Neural cell (in vitro differentiated cells): Measurements from ENCODE around the gene VPS39. TPM values are rescaled to one million over a fixed set of nuclear protein-coding genes. Genes with fewer than 3 reads are reported as not detected.

Experiments
- H2AFZ ChIP-seq: fragments of 200-600, 300-800 bp; sonication (generic), shearing (Covaris generic); 2 replicates; pipeline ENCODE4 v1.6.0; 2014; ENCODE audit warnings: low read depth, mild to moderate bottlenecking, antibody characterized with exemption, low read length, moderate library complexity
- H3F3A ChIP-seq: fragments of 200-600 bp; shearing (Covaris generic); 2 replicates; pipeline ENCODE4 v1.6.1; 2016; ENCODE audit warnings: mild to moderate bottlenecking, moderate library complexity, mixed read lengths, antibody characterized with exemption, low read length; ENCODE audit not compliant: insufficient read depth, poor library complexity, severe bottlenecking
- H3K27ac ChIP-seq: fragments of 200-600, 300-800 bp; sonication (generic), shearing (Covaris generic); 2 replicates; pipeline ENCODE4 v1.5.1; 2014; ENCODE audit warnings: mild to moderate bottlenecking, low read length, moderate library complexity
- H3K27me3 ChIP-seq: fragments of 300-800, 200-600 bp; sonication (generic), shearing (Covaris generic); 2 replicates; pipeline ENCODE4 v1.6.0; 2014; ENCODE audit warnings: mild to moderate bottlenecking, low read depth, low read length, moderate library complexity; ENCODE audit not compliant: insufficient read depth
- H3K36me3 ChIP-seq: fragments of 300-800, 200-600 bp; sonication (generic), shearing (Covaris generic); 2 replicates; pipeline ENCODE4 v1.5.1; 2014; ENCODE audit warnings: mild to moderate bottlenecking, antibody characterized with exemption, low read length, moderate library complexity; ENCODE audit not compliant: insufficient read depth
- H3K4me2 ChIP-seq: fragments of 300-800, 200-600 bp; sonication (generic), shearing (Covaris generic); 2 replicates; pipeline ENCODE4 v1.6.0; 2014; ENCODE audit warnings: mild to moderate bottlenecking, low read length
- H3K4me3 ChIP-seq: fragments of 300-800, 200-600 bp; sonication (generic), shearing (Covaris generic); 2 replicates; pipeline ENCODE4 v1.5.1; 2014; ENCODE audit warnings: mild to moderate bottlenecking, low read length, moderate library complexity
- H3K79me2 ChIP-seq: fragments of 200-600 bp; shearing (Covaris generic); replicated peaks from 2 replicates; pipeline ENCODE4 v1.6.0; 2014; ENCODE audit warnings: mild to moderate bottlenecking, low read length, moderate library complexity; ENCODE audit not compliant: insufficient read depth
- H3K9ac ChIP-seq: fragments of 300-800, 200-600 bp; sonication (generic), shearing (Covaris generic); 2 replicates; pipeline ENCODE4 v1.6.1; 2016; ENCODE audit warnings: mild to moderate bottlenecking, low read length, mixed read lengths
- H3K9me2 ChIP-seq: fragments of 200-600 bp; shearing (Covaris generic); 2 replicates; pipeline ENCODE4 v1.6.1; 2016; ENCODE audit warnings: mild to moderate bottlenecking, low read length, mixed read lengths; ENCODE audit not compliant: insufficient read depth
- H3K9me3 ChIP-seq: fragments of 200-600, 300-800 bp; sonication (generic), shearing (Covaris generic); 2 replicates; pipeline ENCODE4 v1.6.1; 2016; ENCODE audit warnings: mild to moderate bottlenecking, mixed run types, low read length, moderate library complexity, mixed read lengths
- H4K20me1 ChIP-seq: fragments of 200-600 bp; shearing (Covaris generic); 2 replicates; pipeline ENCODE4 v1.6.1; 2016; ENCODE audit warnings: mild to moderate bottlenecking, mixed run types; ENCODE audit not compliant: insufficient read depth
- EP300 ChIP-seq: fragments of 450-650 bp; conservative IDR thresholded peaks from 2 replicates; pipeline ENCODE4 v1.6.1; 2014; ENCODE audit warnings: antibody characterized with exemption, mild to moderate bottlenecking, moderate library complexity; ENCODE audit not compliant: poor library complexity, severe bottlenecking
- EZH2 ChIP-seq: fragments of 200-600, 300-800 bp; shearing (Covaris generic), sonication (generic); IDR thresholded peaks from 2 replicates; pipeline ENCODE4 v1.6.1; 2014; ENCODE audit warnings: antibody characterized with exemption, low read length, borderline replicate concordance, mild to moderate bottlenecking; ENCODE audit not compliant: insufficient read depth, poor library complexity, severe bottlenecking
- MXI1 ChIP-seq: fragments of 450-650 bp; conservative IDR thresholded peaks from 2 replicates; pipeline ENCODE4 v1.6.1; 2014; ENCODE audit warnings: antibody characterized with exemption, mild to moderate bottlenecking; ENCODE audit not compliant: poor library complexity, severe bottlenecking
- POLR2AphosphoS5 ChIP-seq: IDR thresholded peaks from 2 replicates; pipeline ENCODE4 v1.6.1; 2012
- RAD21 ChIP-seq: fragments of 450-650 bp; conservative IDR thresholded peaks from 2 replicates; pipeline ENCODE4 v1.6.1; 2014; ENCODE audit warnings: antibody characterized with exemption, mild to moderate bottlenecking, moderate library complexity
- SMC3 ChIP-seq: fragments of 450-650 bp; conservative IDR thresholded peaks from 2 replicates; pipeline ENCODE4 v1.6.1; 2014; ENCODE audit warnings: antibody characterized with exemption, mild to moderate bottlenecking, moderate library complexity; ENCODE audit not compliant: poor library complexity
- TAF1 ChIP-seq: IDR thresholded peaks from 2 replicates; pipeline ENCODE4 v1.6.1; 2012; ENCODE audit warnings: low read depth
- polyA plus RNA-seq: library from polyadenylated mRNA; depleted of rRNA; stranded (reverse); fragments of >200 nt; gene quantifications from 2 replicates; pipeline ENCODE4 v1.2.3, GENCODE V29; 2014
- TF ChIP-seq, protein P1 (sequence below): fragments of 450-650 bp; IDR thresholded peaks from 2 replicates; pipeline ENCODE4 v1.5.1; 2014; ENCODE audit warnings: antibody characterized with exemption, mild to moderate bottlenecking, moderate library complexity; ENCODE audit not compliant: poor library complexity, severe bottlenecking
- TF ChIP-seq, protein P2 (sequence below): IDR thresholded peaks from 2 replicates; pipeline ENCODE4 v1.6.1; 2012; ENCODE audit warnings: borderline replicate concordance

The VPS39 gene
- polyA plus RNA-seq, 1 donor from 2014 or later = 59.9 TPM

DNA sequence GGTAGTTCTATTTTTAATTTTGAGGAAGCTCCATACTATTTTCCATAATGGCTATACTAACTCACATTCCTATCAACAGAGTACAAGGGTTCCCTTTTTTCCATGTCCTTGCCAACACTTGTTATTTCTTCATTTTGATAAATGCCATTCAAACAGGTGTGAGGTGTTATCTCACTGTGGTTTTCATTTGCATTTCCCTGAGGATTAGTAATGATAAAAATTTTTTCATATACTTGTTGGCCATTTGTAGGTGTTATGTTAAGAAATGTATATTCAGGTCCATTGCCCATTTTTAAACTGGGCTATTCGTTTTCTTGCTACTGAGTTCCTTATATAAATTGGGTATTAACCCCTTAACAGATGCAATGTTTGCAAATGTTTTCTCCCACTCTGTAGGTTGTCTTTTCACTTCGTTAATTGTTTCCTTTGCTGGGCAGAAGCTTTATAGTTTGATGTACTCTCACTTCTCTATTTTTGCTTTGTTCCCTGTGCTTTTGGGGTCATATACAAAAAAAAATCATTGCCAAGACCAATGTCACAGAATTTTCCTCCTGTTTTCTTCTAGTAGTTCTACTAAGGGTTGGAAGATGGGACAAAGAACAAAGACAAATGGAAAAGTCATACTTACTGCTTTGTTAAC, 11.0 kb upstream of the VPS39 start:
- no peaks in the 10 kb centered on the region for H3F3A ChIP-seq
- H3K9ac ChIP-seq = no peak overlapping the region
- H3K9me3 ChIP-seq = no peaks in the 10 kb centered on the region
- no peak overlapping the region for H3K27ac ChIP-seq
- peaks cover 15% of the 10 kb centered on the region for H3K36me3 ChIP-seq
- H3K4me2 ChIP-seq = no peak overlapping the region
- H3K4me3 ChIP-seq = no peak overlapping the region
- no peaks in the 10 kb centered on the region for H3K79me2 ChIP-seq
- H3K9me2 ChIP-seq = no peaks in the 10 kb centered on the region
- no peaks in the 10 kb centered on the region for H4K20me1 ChIP-seq
- H3K27me3 ChIP-seq = no peaks in the 10 kb centered on the region
- H2AFZ ChIP-seq = no peak overlapping the region
- TF ChIP-seq POLR2AphosphoS5 (no peak), EZH2 (no peak), EP300 (no peak), MXI1 (no peak), SMC3 (no peak), RAD21 (no peak)
- TF ChIP-seq, protein P1, sequence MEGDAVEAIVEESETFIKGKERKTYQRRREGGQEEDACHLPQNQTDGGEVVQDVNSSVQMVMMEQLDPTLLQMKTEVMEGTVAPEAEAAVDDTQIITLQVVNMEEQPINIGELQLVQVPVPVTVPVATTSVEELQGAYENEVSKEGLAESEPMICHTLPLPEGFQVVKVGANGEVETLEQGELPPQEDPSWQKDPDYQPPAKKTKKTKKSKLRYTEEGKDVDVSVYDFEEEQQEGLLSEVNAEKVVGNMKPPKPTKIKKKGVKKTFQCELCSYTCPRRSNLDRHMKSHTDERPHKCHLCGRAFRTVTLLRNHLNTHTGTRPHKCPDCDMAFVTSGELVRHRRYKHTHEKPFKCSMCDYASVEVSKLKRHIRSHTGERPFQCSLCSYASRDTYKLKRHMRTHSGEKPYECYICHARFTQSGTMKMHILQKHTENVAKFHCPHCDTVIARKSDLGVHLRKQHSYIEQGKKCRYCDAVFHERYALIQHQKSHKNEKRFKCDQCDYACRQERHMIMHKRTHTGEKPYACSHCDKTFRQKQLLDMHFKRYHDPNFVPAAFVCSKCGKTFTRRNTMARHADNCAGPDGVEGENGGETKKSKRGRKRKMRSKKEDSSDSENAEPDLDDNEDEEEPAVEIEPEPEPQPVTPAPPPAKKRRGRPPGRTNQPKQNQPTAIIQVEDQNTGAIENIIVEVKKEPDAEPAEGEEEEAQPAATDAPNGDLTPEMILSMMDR = no peak

DNA sequence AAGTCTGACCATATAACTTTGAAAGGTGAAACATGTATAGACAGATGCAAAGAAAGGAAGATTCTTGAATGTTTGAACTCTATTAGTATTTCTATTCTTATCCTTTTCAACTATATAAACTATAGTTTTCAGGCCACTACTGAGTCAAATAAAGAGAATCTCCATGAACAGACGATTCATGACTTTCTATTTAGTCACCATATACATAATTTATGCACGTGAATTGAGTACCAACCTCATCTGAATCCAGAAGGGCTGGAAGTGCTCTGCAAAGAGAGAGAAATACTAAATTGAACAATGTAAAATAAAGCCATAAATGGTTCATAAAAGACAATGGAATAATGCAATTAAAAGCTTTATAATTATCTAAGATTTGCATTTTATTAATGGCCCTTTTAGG, 9.5 kb upstream of the VPS39 start:
- H3K4me2 ChIP-seq = no peak overlapping the region
- H3K9ac ChIP-seq = no peak overlapping the region
- peaks cover 9% of the 10 kb centered on the region for H3K36me3 ChIP-seq
- H2AFZ ChIP-seq = no peak overlapping the region
- H3F3A ChIP-seq = no peaks in the 10 kb centered on the region
- no peaks in the 10 kb centered on the region for H3K9me2 ChIP-seq
- no peak for TF ChIP-seq MXI1
- TF ChIP-seq, protein P1 = no peak
- no peak for TF ChIP-seq SMC3
- no peak for TF ChIP-seq TAF1
- TF ChIP-seq, protein P2, sequence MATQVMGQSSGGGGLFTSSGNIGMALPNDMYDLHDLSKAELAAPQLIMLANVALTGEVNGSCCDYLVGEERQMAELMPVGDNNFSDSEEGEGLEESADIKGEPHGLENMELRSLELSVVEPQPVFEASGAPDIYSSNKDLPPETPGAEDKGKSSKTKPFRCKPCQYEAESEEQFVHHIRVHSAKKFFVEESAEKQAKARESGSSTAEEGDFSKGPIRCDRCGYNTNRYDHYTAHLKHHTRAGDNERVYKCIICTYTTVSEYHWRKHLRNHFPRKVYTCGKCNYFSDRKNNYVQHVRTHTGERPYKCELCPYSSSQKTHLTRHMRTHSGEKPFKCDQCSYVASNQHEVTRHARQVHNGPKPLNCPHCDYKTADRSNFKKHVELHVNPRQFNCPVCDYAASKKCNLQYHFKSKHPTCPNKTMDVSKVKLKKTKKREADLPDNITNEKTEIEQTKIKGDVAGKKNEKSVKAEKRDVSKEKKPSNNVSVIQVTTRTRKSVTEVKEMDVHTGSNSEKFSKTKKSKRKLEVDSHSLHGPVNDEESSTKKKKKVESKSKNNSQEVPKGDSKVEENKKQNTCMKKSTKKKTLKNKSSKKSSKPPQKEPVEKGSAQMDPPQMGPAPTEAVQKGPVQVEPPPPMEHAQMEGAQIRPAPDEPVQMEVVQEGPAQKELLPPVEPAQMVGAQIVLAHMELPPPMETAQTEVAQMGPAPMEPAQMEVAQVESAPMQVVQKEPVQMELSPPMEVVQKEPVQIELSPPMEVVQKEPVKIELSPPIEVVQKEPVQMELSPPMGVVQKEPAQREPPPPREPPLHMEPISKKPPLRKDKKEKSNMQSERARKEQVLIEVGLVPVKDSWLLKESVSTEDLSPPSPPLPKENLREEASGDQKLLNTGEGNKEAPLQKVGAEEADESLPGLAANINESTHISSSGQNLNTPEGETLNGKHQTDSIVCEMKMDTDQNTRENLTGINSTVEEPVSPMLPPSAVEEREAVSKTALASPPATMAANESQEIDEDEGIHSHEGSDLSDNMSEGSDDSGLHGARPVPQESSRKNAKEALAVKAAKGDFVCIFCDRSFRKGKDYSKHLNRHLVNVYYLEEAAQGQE = no peak
- no peak for TF ChIP-seq EZH2
- no peak for TF ChIP-seq POLR2AphosphoS5
- no peak for TF ChIP-seq EP300
- TF ChIP-seq RAD21 = no peak
- no peak overlapping the region for H3K27ac ChIP-seq
- H3K4me3 ChIP-seq = no peak overlapping the region
- no peaks in the 10 kb centered on the region for H3K27me3 ChIP-seq
- no peaks in the 10 kb centered on the region for H3K9me3 ChIP-seq
- no peaks in the 10 kb centered on the region for H4K20me1 ChIP-seq
- no peaks in the 10 kb centered on the region for H3K79me2 ChIP-seq
